ENCODE results near the gene C1QTNF6.

GRCh38 chr22:37206841-37207821, 19.1 kb upstream of the C1QTNF6 start:
- TF ChIP-seq CTCF (IDR thresholded peaks at IDR 0.05) = no peak
- TF ChIP-seq MAFK (IDR thresholded peaks at IDR 0.05; ENCODE audit: partially characterized antibody) = no peak
- TF ChIP-seq JUNB (IDR thresholded peaks at IDR 0.05) = no peak
- no peak for TF ChIP-seq RAD21 (conservative IDR thresholded peaks at IDR 0.05 in 1 of 2, IDR thresholded peaks at IDR 0.05 in 1 of 2)
- TF ChIP-seq ZFP36 (IDR thresholded peaks at IDR 0.05; ENCODE audit: borderline replicate concordance, partially characterized antibody) = no peak
- TF ChIP-seq CEBPB (IDR thresholded peaks at IDR 0.05) = no peak
- no peak for TF ChIP-seq FOSL2 (IDR thresholded peaks at IDR 0.05)
- TF ChIP-seq FOSL2 (CRISPR knock-in tag; IDR thresholded peaks at IDR 0.05) = no peak
- TF ChIP-seq MAZ (IDR thresholded peaks at IDR 0.05; ENCODE audit: borderline replicate concordance, low read depth, low read length) = no peak
- no peak for TF ChIP-seq EHMT2 (IDR thresholded peaks at IDR 0.05; ENCODE audit: low read depth)
- TF ChIP-seq ELK1 (IDR thresholded peaks at IDR 0.05; ENCODE audit: low read depth, low read length) = no peak
- TF ChIP-seq PBX3 (IDR thresholded peaks at IDR 0.05) = no peak
- TF ChIP-seq CBX8 (IDR thresholded peaks at IDR 0.05) = no peak

Data from A549 (cell line).